ENCODE measurements around the gene APOBEC2.
"Not testable (repeated sequence)": the region's sequence is repeated elsewhere in the genome, so short reads cannot be mapped to it uniquely, and the experiment has no call there.

The APOBEC2 gene

GRCh38 chr6:41053041-41053440 is at the start of gene APOBEC2:
Gene APOBEC2, plus strand, starts transcription at chr6:41053202. Its CDS starts 146 bp downstream, at chr6:41053348.
- peaks cover 10 to 13% of the 10 kb centered on the region in 2 experiments for H3K4me1 ChIP-seq (ENCODE audit: control insufficient read depth in 1 of 2, insufficient read depth in 1 of 2, low read depth in 1 of 2, low read length in 1 of 2)
- TF ChIP-seq CTCF (IDR thresholded peaks at IDR 0.05), result no peak
- H3K9me3 ChIP-seq, result no peaks in the 10 kb centered on the region
- peak within 1 kb of the TSS; percentile 58 for H3K27ac ChIP-seq
- no peak within 1 kb of the TSS for H3K4me3 ChIP-seq (ENCODE audit: low read depth in 1 of 2, low read length in 1 of 2)
- no peaks in the 10 kb centered on the region for H3K36me3 ChIP-seq
- no peaks in the 10 kb centered on the region for H3K27me3 ChIP-seq

GRCh38 chr6:41006217-41006616 is 46.8 kb upstream of the APOBEC2 start:
- not testable (repeated sequence) for H3K9me3 ChIP-seq; H3K4me3 ChIP-seq (ENCODE audit: low read depth in 1 of 2, low read length in 1 of 2); H3K36me3 ChIP-seq; H3K4me1 ChIP-seq (ENCODE audit: control insufficient read depth in 1 of 2, insufficient read depth in 1 of 2, low read depth in 1 of 2, low read length in 1 of 2); H3K27ac ChIP-seq
- TF ChIP-seq CTCF (IDR thresholded peaks at IDR 0.05), result peak; percentile 47
- H3K27me3 ChIP-seq, result peaks cover 39% of the 10 kb centered on the region

GRCh38 chr6:41006980-41007379 is 46.0 kb upstream of the APOBEC2 start:
- H3K27ac ChIP-seq; H3K36me3 ChIP-seq; H3K4me1 ChIP-seq (ENCODE audit: control insufficient read depth in 1 of 2, insufficient read depth in 1 of 2, low read depth in 1 of 2, low read length in 1 of 2); H3K4me3 ChIP-seq (ENCODE audit: low read depth in 1 of 2, low read length in 1 of 2); H3K9me3 ChIP-seq: not testable (repeated sequence)
- peaks cover 36% of the 10 kb centered on the region for H3K27me3 ChIP-seq

DNA sequence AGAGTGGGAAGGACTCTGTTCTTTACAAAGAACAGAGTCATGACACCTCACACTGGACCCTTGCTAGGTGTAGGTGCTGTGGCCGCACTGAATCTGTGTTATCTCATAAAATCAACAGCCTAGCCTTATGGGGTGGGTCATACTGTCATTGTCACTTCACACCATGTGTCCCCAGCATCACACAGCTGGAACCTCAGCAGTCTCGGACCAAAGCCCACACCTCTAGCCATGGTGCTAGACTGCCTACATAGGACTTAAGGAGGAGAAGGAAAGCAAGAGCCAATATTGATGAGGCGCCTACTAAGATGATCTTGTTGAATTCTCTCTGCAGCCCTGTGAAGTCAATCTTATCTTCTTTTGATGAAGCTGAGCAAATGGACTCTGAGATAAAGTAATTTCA is 45.0 kb upstream of the APOBEC2 start:
- H3K27me3 ChIP-seq, result peaks cover 28% of the 10 kb centered on the region
- no peak overlapping the region for H3K4me3 ChIP-seq (ENCODE audit: low read depth in 1 of 2, low read length in 1 of 2)
- H3K36me3 ChIP-seq, result no peaks in the 10 kb centered on the region
- H3K9me3 ChIP-seq, result no peaks in the 10 kb centered on the region
- H3K27ac ChIP-seq, result no peak overlapping the region
- no peaks in the 10 kb centered on the region for H3K4me1 ChIP-seq (ENCODE audit: control insufficient read depth in 1 of 2, insufficient read depth in 1 of 2, low read depth in 1 of 2, low read length in 1 of 2)
- TF ChIP-seq CTCF (IDR thresholded peaks at IDR 0.05), result no peak

DNA sequence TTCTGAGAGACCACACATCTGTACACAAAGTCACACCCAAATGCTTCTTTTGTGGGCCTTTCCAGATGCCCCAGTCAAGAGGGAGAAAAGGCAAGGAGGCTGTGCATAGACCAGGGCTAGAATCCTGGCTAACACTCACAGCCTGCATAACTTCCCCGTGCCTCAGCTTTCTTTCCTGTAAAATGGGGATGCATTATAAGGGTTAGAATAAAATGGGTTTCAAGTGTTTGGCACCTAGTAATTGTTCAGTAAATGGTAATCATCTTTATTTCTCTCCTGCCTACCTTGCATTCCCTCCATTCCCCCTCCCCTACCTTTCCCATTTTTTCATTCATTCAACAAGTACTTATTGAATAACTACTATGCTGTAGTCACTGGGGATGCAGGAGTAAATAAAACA is 43.3 kb upstream of the APOBEC2 start:
- no peaks in the 10 kb centered on the region for H3K36me3 ChIP-seq
- no peak for TF ChIP-seq CTCF (IDR thresholded peaks at IDR 0.05)

GRCh38 chr6:41011673-41012072 is 41.3 kb upstream of the APOBEC2 start:
- no peaks in the 10 kb centered on the region for H3K36me3 ChIP-seq
- no peak overlapping the region for H3K27ac ChIP-seq
- H3K27me3 ChIP-seq, result no peaks in the 10 kb centered on the region
- no peaks in the 10 kb centered on the region for H3K9me3 ChIP-seq
- no peak for TF ChIP-seq CTCF (IDR thresholded peaks at IDR 0.05)
- no peaks in the 10 kb centered on the region for H3K4me1 ChIP-seq (ENCODE audit: control insufficient read depth in 1 of 2, insufficient read depth in 1 of 2, low read depth in 1 of 2, low read length in 1 of 2)
- no peak overlapping the region for H3K4me3 ChIP-seq (ENCODE audit: low read depth in 1 of 2, low read length in 1 of 2)

More for the DNA sequence above, 43.3 kb upstream of the APOBEC2 start:
- no peaks in the 10 kb centered on the region for H3K9me3 ChIP-seq
- peaks cover 14% of the 10 kb centered on the region for H3K27me3 ChIP-seq
- H3K27ac ChIP-seq, result no peak overlapping the region
- H3K4me1 ChIP-seq (ENCODE audit: control insufficient read depth in 1 of 2, insufficient read depth in 1 of 2, low read depth in 1 of 2, low read length in 1 of 2), result no peaks in the 10 kb centered on the region
- no peak overlapping the region for H3K4me3 ChIP-seq (ENCODE audit: low read depth in 1 of 2, low read length in 1 of 2)
